ENCODE data around the gene SH3PXD2A. TPM values are rescaled to one million over a fixed set of nuclear protein-coding genes. Genes with fewer than 3 reads are reported as not detected.
A peak's percentile ranks its signal among the peaks of the same experiment; 100 is the strongest.

The SH3PXD2A gene
- total and polyA plus RNA-seq, 9 of the 15 experiments (the other 6 are each of a cell fraction or from before 2014, with no cell fraction given), result 0.41 to 9.3 (median 2.5) TPM

DNA sequence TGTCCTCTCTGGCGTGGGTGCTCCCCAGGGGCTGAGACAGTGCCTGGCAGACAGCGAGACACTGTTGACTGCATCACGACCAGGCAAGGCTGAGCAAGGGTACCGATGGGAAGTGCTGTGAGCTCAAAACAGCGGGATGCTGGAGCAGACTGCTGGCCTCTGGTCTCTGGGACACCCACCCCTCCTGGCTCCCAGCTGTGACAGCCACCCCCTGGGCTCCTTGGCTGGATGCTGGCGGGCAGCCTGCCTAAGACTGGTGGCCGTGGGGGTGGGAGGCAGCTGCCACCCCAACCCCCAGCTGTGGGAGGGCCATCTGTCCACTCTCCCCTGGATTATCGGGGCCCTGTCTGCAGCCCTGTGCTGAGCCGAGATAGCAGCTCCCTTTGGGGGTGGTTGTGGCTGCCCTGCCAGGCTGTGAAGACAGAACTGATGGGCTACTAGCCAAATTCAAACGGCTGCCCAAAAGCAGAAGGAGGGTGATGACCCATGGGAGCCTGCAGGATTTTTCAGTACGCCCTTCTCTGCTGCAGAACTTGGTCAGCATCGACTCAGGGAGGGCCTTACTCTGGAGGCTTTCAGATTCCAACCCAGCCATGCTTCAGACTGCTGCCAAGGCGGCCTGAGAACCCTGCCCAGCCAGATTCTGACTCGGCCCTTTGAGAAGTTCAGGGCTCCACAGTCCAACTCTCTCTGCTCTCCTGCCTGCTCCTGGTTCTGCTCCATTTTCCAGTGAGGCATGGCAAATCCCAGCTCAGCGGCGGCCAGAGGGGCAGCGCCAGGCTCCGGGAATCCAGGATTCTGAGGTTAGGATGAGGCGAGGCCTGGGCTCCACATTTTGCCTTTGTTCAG, 236.6 kb downstream of the SH3PXD2A start (continued):
- TF ChIP-seq ZNF584 (CRISPR knock-in tag; IDR thresholded peaks at IDR 0.05; ENCODE audit: low read depth) (peak; percentile 88), ZNF75A (CRISPR knock-in tag; IDR thresholded peaks at IDR 0.05) (no peak), NUFIP1 (IDR thresholded peaks at IDR 0.05; ENCODE audit: partially characterized antibody) (no peak), ZBTB9 (CRISPR knock-in tag; IDR thresholded peaks at IDR 0.05) (peak; percentile 47; the same call in 1 of the 2 replicates), NR1H2 (CRISPR knock-in tag; IDR thresholded peaks at IDR 0.05) (no peak), PCBP1 (IDR thresholded peaks at IDR 0.05; ENCODE audit: low read depth, low read length, poor library complexity, severe bottlenecking) (no peak), TFAM (CRISPR knock-in tag; conservative IDR thresholded peaks at IDR 0.05) (no peak), PHF8 (IDR thresholded peaks at IDR 0.05; ENCODE audit: borderline replicate concordance, low read length) (0 out of 2 replicates have a peak, but pooled peaks have one; percentile 15), NEUROD1 (IDR thresholded peaks at IDR 0.05; ENCODE audit: borderline replicate concordance, low read depth, low read length, partially characterized antibody) (no peak), ILK (tag; IDR thresholded peaks at IDR 0.05; ENCODE audit: borderline replicate concordance, low read depth) (no peak), USF1 (CRISPR knock-in tag; IDR thresholded peaks at IDR 0.05) (no peak), NR3C1 (CRISPR knock-in tag; IDR thresholded peaks at IDR 0.05) (no peak), HNRNPH1 (optimal IDR thresholded peaks at IDR 0.05; ENCODE audit: low read depth, low read length) (no peak), ZNF232 (CRISPR knock-in tag; IDR thresholded peaks at IDR 0.05) (no peak)
- TF ChIP-seq, protein P1, sequence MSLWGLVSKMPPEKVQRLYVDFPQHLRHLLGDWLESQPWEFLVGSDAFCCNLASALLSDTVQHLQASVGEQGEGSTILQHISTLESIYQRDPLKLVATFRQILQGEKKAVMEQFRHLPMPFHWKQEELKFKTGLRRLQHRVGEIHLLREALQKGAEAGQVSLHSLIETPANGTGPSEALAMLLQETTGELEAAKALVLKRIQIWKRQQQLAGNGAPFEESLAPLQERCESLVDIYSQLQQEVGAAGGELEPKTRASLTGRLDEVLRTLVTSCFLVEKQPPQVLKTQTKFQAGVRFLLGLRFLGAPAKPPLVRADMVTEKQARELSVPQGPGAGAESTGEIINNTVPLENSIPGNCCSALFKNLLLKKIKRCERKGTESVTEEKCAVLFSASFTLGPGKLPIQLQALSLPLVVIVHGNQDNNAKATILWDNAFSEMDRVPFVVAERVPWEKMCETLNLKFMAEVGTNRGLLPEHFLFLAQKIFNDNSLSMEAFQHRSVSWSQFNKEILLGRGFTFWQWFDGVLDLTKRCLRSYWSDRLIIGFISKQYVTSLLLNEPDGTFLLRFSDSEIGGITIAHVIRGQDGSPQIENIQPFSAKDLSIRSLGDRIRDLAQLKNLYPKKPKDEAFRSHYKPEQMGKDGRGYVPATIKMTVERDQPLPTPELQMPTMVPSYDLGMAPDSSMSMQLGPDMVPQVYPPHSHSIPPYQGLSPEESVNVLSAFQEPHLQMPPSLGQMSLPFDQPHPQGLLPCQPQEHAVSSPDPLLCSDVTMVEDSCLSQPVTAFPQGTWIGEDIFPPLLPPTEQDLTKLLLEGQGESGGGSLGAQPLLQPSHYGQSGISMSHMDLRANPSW (CRISPR knock-in tag; IDR thresholded peaks at IDR 0.05), result no peak
- TF ChIP-seq, protein P2, sequence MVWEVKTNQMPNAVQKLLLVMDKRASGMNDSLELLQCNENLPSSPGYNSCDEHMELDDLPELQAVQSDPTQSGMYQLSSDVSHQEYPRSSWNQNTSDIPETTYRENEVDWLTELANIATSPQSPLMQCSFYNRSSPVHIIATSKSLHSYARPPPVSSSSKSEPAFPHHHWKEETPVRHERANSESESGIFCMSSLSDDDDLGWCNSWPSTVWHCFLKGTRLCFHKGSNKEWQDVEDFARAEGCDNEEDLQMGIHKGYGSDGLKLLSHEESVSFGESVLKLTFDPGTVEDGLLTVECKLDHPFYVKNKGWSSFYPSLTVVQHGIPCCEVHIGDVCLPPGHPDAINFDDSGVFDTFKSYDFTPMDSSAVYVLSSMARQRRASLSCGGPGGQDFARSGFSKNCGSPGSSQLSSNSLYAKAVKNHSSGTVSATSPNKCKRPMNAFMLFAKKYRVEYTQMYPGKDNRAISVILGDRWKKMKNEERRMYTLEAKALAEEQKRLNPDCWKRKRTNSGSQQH (CRISPR knock-in tag; IDR thresholded peaks at IDR 0.05), result no peak
- TF ChIP-seq, protein P3, sequence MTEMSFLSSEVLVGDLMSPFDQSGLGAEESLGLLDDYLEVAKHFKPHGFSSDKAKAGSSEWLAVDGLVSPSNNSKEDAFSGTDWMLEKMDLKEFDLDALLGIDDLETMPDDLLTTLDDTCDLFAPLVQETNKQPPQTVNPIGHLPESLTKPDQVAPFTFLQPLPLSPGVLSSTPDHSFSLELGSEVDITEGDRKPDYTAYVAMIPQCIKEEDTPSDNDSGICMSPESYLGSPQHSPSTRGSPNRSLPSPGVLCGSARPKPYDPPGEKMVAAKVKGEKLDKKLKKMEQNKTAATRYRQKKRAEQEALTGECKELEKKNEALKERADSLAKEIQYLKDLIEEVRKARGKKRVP (CRISPR knock-in tag; IDR thresholded peaks at IDR 0.05), result peak; percentile 57; the same call in 1 of the 2 replicates
- TF ChIP-seq, protein P4, sequence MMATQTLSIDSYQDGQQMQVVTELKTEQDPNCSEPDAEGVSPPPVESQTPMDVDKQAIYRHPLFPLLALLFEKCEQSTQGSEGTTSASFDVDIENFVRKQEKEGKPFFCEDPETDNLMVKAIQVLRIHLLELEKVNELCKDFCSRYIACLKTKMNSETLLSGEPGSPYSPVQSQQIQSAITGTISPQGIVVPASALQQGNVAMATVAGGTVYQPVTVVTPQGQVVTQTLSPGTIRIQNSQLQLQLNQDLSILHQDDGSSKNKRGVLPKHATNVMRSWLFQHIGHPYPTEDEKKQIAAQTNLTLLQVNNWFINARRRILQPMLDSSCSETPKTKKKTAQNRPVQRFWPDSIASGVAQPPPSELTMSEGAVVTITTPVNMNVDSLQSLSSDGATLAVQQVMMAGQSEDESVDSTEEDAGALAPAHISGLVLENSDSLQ (IDR thresholded peaks at IDR 0.05), result 0 out of 2 replicates have a peak, but pooled peaks have one; percentile 5

Data from K562 (cell line).